NCI-H2196 treated with DMSO at 0.1 percent for 48 hours (cell line): ENCODE results near the gene BCAP29.

Experiments
- DNase-seq: peaks from one replicate; lab custom pipeline; 2025; ENCODE audit not compliant: unreplicated experiment; lab: John Stamatoyannopoulos, UW

BCAP29 gene

DNA sequence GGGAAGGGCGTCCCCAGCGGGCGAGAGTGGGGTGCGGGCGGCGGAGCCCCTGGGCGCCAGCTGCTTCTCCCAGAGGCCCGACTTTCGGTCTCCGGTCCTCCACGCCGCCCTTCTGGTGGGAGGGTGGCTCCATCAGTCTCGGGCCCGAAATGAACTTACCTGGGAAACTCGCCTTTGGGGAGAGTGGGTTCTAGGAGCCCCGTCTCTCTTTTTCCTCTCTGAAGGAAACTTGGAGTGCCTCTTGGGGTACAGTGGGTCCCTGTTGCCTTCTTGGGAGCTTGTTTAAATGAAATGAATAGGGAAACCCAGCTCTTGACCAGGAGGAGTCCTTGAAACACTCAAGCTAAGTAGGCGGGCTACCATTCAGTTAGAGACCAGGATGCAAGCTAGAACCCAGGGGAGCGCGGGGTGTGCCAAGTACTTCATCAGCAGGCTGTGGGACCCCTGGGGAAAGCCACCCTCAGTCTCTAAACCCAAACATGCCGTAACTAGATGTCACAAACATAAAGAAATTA is 81.9 kb downstream of the BCAP29 start:
- no peak for DNase-seq

DNA sequence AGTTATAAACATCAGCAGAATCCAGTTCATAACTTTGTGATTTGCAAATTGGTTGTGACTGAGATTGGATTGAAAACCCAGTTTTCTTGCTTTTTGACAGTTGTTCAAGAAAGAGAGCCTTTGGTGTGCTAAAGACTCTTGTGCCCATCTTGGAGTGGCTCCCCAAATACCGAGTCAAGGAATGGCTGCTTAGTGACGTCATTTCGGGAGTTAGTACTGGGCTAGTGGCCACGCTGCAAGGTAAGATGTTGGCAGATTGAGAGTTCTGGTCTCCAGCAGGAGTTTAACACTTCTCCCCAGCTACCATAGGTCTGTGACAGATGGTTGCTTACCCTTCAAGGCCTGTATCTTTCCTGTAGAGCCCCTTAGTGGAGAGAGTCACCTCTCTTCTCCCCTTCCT is 83.2 kb downstream of the BCAP29 start:
- DNase-seq: no peak

DNA sequence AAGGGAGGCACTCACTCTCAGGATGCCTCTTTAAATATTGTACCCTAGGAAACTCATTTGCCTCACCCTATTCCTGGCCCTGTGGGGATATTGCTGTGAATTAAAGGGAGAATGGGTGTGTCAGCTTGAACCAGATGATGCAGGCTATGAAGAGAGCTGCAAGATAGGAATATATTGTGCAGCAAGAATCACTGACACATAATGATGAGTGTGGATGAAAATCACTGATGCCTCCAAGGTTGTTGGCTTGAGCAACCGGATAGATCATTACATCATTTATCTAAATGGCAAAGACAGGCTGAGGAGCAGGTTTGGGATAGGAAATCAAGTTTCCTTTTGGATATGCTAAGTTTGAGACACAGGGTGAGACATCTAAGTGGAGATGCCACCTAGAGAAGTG is 86.7 kb downstream of the BCAP29 start:
- no peak for DNase-seq

DNA sequence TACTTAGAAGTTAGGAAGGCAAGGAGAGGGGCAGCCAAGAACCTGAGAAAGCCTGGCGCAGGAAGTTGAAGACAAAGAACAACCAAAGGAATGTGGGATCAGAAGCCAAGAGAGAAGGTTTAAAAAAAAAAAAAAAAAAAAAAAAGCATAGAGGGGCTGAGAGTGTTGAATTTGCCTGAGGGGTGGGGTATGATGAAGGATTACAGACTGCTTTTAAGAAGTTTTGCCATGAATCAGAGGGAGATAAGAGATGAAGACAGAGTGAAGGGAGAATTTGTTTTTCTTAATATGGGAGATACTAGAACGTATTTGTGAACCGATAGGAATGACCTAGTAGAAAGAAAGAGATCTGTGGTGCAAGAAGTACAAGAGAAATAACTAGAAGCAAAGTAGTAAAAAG is 87.3 kb downstream of the BCAP29 start:
- DNase-seq: no peak

DNA sequence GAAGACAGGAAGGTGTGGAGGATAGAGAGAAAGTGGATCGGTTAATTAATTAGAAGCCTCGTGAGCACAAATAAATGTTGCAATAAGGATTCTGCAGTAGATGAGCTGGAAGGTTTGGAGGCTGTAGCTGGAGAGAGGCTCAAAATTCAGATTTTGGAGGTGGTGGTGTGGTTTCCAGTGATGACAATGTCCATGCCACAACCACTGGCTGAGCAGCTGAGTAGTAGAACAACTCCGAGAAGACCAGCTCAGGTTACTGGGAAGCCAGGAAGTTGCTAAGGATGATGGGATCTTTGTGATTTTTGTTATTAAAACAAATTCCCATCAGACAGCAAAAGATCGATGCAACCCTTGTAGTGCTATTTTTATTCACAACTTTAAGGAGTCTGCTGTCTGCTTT is 88.2 kb downstream of the BCAP29 start:
- DNase-seq: no peak
